Immature natural killer cell (primary cell): ENCODE data around the gene ARHGAP22. TPM values are rescaled to one million over a fixed set of nuclear protein-coding genes. Genes with fewer than 3 reads are reported as not detected.

Experiments
- DNase-seq, 3 donors: peaks; one replicate each; pipeline ENCODE4 v3.0.0; 2022; ENCODE audit warnings: mixed read lengths in 1 of 3
- H3K27ac Mint-ChIP-seq, 6 donors: one replicate each; pipeline ENCODE4 v1.8.0; 2020; ENCODE audit warnings: mixed read lengths in 6 of 6, mild to moderate bottlenecking in 5 of 6, inconsistent platforms in 4 of 6, moderate library complexity in 3 of 6
- H3K27me3 Mint-ChIP-seq, 3 donors: one replicate each; pipeline ENCODE4 v1.8.0; 2020 to 2021; ENCODE audit warnings: low read depth in 3 of 3, mild to moderate bottlenecking in 3 of 3, mixed read lengths in 3 of 3, moderate library complexity in 3 of 3, inconsistent platforms in 1 of 3
- H3K36me3 Mint-ChIP-seq, 3 donors: one replicate each; pipeline ENCODE4 v1.8.0; 2020; ENCODE audit warnings: mixed read lengths in 3 of 3, inconsistent platforms in 2 of 3, mild to moderate bottlenecking in 2 of 3
- H3K4me1 Mint-ChIP-seq, 2 donors: one replicate each; pipeline ENCODE4 v1.8.0; 2020; ENCODE audit warnings: inconsistent platforms in 2 of 2, mild to moderate bottlenecking in 2 of 2, mixed read lengths in 2 of 2, moderate library complexity in 1 of 2
- H3K4me3 Mint-ChIP-seq, 5 donors: one replicate each; pipeline ENCODE4 v1.8.0; 2020; ENCODE audit warnings: mild to moderate bottlenecking in 5 of 5, mixed read lengths in 5 of 5, inconsistent platforms in 3 of 5, moderate library complexity in 3 of 5
- H3K9me3 Mint-ChIP-seq, 6 donors: one replicate each; pipeline ENCODE4 v1.8.0; 2020; ENCODE audit warnings: mild to moderate bottlenecking in 6 of 6, mixed read lengths in 6 of 6, inconsistent platforms in 4 of 6, moderate library complexity in 3 of 6
- polyA plus RNA-seq, 3 donors: library from polyadenylated mRNA; unstranded; fragments of 300-500 nt; fragmentation: Illumina TruSeq; gene quantifications; one replicate each; pipeline ENCODE4 v1.2.3, GENCODE V29; 2021

The ARHGAP22 gene
- polyA plus RNA-seq, 3 donors from 2014 or later: not detected

- H3K4me3 Mint-ChIP-seq: no peak overlapping the region
- H3K27ac Mint-ChIP-seq: no peak overlapping the region
- peaks cover 0 to 3% of the 10 kb centered on the region in 2 donors for H3K4me1 Mint-ChIP-seq
- no peaks in the 10 kb centered on the region for H3K36me3 Mint-ChIP-seq
- DNase-seq: no peak
- H3K9me3 Mint-ChIP-seq: peaks cover 0 to 2% (median 0%) of the 10 kb centered on the region in 6 donors
- peaks cover 9 to 12% (median 10%) of the 10 kb centered on the region in 3 donors for H3K27me3 Mint-ChIP-seq
Measured at GRCh38 chr10:48525113-48525512, 79.8 kb downstream of the ARHGAP22 start.

- Mint-ChIP-seq H3K4me1 (peaks cover 10 to 11% of the 10 kb centered on the region in 2 donors), H3K27ac (no peak overlapping the region), H3K27me3 (peaks cover 13 to 16% (median 13%) of the 10 kb centered on the region in 3 donors), H3K36me3 (no peaks in the 10 kb centered on the region), H3K4me3 (no peak overlapping the region), H3K9me3 (peaks cover 0 to 2% (median 0%) of the 10 kb centered on the region in 6 donors)
- no peak for DNase-seq
Measured at GRCh38 chr10:48523820-48524758, 80.8 kb downstream of the ARHGAP22 start.

DNA sequence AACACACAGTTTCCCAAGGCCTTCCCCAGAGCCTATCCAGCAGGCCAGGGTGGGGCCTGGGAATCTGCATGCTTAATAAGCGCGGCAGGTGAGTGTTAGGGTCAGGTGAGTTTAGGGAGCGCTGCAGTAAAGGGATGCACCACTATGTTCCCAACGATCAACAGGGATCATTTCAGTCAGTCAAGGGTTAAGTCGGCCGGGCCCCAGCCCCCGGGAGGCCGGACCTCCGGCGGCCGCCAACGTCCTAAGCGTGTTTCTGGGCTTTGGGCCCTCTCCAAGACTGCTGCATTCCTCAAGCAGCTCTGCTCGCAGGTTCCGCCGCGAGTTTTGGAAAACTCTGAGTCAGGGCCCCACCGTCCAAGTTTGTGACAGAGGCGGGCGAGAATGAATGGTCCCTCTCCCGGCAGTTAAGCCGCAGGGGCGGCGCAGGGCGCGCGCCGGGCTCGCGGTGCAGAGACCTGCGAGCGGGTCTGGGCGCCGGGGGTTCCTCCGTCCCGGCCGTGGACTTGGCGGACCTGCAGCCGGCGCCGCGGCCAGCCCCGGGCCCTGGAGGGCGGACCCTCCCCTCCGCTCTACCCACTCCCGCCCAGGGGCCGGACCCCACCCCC is 81.6 kb downstream of the ARHGAP22 start:
- H3K4me3 Mint-ChIP-seq: no peak overlapping the region
- H3K36me3 Mint-ChIP-seq: no peaks in the 10 kb centered on the region
- no peak for DNase-seq
- H3K9me3 Mint-ChIP-seq: peaks cover 0 to 2% (median 0%) of the 10 kb centered on the region in 6 donors
- peaks cover 18 to 19% of the 10 kb centered on the region in 2 donors for H3K4me1 Mint-ChIP-seq
- no peak overlapping the region for H3K27ac Mint-ChIP-seq
- H3K27me3 Mint-ChIP-seq: peaks cover 13 to 16% (median 15%) of the 10 kb centered on the region in 3 donors

GRCh38 chr10:48522011-48522765 is 82.7 kb downstream of the ARHGAP22 start:
- peaks cover 21 to 26% of the 10 kb centered on the region in 2 donors for H3K4me1 Mint-ChIP-seq
- no peak for DNase-seq
- peaks cover 0 to 2% (median 0%) of the 10 kb centered on the region in 6 donors for H3K9me3 Mint-ChIP-seq
- H3K27me3 Mint-ChIP-seq: peaks cover 11 to 18% (median 15%) of the 10 kb centered on the region in 3 donors
- H3K27ac Mint-ChIP-seq: no peak overlapping the region
- H3K4me3 Mint-ChIP-seq: no peak overlapping the region
- H3K36me3 Mint-ChIP-seq: no peaks in the 10 kb centered on the region

GRCh38 chr10:48520594-48520993 is 84.3 kb downstream of the ARHGAP22 start:
- Mint-ChIP-seq H3K4me1 (peaks cover 21 to 26% of the 10 kb centered on the region in 2 donors), H3K9me3 (peaks cover 0 to 2% (median 0%) of the 10 kb centered on the region in 6 donors), H3K4me3 (peak overlapping the region in 1 of 5 donors; percentile 15), H3K27ac (no peak overlapping the region), H3K36me3 (no peaks in the 10 kb centered on the region), H3K27me3 (peaks cover 11 to 16% (median 15%) of the 10 kb centered on the region in 3 donors)
- DNase-seq: no peak

- H3K9me3 Mint-ChIP-seq: peaks cover 0 to 6% (median 3%) of the 10 kb centered on the region in 6 donors
- no peak overlapping the region for H3K4me3 Mint-ChIP-seq
- no peaks in the 10 kb centered on the region for H3K36me3 Mint-ChIP-seq
- peaks cover 11 to 18% (median 15%) of the 10 kb centered on the region in 3 donors for H3K27me3 Mint-ChIP-seq
- no peak for DNase-seq
- no peak overlapping the region for H3K27ac Mint-ChIP-seq
- H3K4me1 Mint-ChIP-seq: peaks cover 21 to 26% of the 10 kb centered on the region in 2 donors
Measured at GRCh38 chr10:48520184-48520506, 84.7 kb downstream of the ARHGAP22 start.

GRCh38 chr10:48519481-48520183 is 85.2 kb downstream of the ARHGAP22 start:
- Mint-ChIP-seq H3K4me3 (peak overlapping the region in 2 of 5 donors; percentile 20 to 69), H3K4me1 (peaks cover 21 to 26% of the 10 kb centered on the region in 2 donors), H3K36me3 (no peaks in the 10 kb centered on the region), H3K9me3 (peaks cover 3 to 11% (median 7%) of the 10 kb centered on the region in 6 donors), H3K27ac (peak overlapping the region in 1 of 6 donors; percentile 18), H3K27me3 (peaks cover 8 to 18% (median 12%) of the 10 kb centered on the region in 3 donors)
- peak; percentile 46 to 58 (median 48) for DNase-seq

DNA sequence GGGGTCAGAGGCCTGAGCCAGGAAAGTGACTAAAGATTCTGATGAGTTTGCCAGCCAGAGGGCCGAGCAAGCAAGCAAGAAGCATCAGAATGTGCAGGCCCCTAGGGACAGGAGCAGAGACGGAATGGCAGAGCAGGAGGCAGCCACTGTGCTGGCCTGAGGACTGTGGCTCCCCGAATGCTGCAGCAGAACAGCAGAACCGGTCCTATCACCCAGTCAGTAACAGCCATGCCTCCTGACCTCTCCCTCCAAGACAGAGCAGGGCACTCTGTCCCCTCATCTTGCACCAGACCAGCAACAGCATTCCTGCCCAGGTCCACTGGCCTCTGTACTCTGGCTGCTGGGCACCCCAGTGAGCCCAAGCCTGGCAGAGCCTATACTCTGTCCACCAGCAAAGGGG is 85.9 kb downstream of the ARHGAP22 start:
- peaks cover 9 to 18% (median 12%) of the 10 kb centered on the region in 3 donors for H3K27me3 Mint-ChIP-seq
- peak overlapping the region in 1 of 6 donors; percentile 31 for H3K27ac Mint-ChIP-seq
- peaks cover 21 to 26% of the 10 kb centered on the region in 2 donors for H3K4me1 Mint-ChIP-seq
- peaks cover 5 to 17% (median 9%) of the 10 kb centered on the region in 6 donors for H3K9me3 Mint-ChIP-seq
- no peaks in the 10 kb centered on the region for H3K36me3 Mint-ChIP-seq
- H3K4me3 Mint-ChIP-seq: peak overlapping the region in 2 of 5 donors; percentile 33 to 69
- no peak for DNase-seq

DNA sequence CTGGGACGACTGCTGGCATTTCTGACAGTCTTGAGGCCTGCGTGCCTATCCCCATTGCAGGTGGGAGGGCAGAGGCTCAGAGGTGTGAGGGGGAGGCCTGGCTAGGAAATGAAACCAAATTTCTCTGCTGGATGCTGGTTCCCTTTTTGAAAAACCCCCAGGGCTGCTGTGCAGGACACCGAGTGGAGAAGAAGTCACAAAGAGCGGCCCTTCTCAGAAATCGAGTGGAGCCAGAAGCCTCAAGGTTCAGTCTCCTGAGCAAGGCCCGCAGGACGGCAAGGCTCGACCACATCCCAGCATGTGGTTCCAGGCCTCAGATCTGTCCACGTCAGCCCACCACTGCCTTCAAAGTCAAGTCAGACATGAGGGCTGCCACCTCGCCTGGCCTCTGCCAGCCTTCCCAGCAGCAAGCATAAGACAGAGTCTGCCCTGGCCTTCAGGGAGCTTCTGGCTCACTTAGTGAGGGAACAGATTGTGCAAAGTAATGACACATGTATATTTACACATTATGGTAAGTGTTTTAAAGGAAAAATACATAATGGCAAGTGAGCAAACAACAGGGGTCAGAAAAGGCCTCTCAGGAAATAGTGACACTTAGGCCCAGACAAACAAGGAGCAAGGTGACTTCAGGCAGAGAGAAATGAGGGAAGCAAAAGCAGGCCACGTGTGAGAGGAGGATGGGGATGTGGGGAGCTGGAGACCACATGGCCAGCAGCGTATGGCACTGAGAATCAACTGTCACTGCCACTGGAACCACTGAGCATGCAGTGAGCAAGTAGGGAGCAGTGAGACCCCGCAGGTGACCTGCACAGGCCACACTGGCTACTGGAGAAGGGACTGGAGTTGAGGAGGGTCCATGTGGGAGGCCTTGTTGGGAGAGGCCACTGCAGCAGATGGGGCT is 86.7 kb downstream of the ARHGAP22 start:
- Mint-ChIP-seq H3K9me3 (peaks cover 6 to 21% (median 11%) of the 10 kb centered on the region in 6 donors), H3K27me3 (peaks cover 10 to 18% (median 12%) of the 10 kb centered on the region in 3 donors), H3K4me3 (peak overlapping the region; percentile 3 to 59 (median 25)), H3K27ac (no peak overlapping the region), H3K36me3 (no peaks in the 10 kb centered on the region), H3K4me1 (peaks cover 21 to 26% of the 10 kb centered on the region in 2 donors)
- peak; percentile 13 to 23 (median 22) for DNase-seq

DNA sequence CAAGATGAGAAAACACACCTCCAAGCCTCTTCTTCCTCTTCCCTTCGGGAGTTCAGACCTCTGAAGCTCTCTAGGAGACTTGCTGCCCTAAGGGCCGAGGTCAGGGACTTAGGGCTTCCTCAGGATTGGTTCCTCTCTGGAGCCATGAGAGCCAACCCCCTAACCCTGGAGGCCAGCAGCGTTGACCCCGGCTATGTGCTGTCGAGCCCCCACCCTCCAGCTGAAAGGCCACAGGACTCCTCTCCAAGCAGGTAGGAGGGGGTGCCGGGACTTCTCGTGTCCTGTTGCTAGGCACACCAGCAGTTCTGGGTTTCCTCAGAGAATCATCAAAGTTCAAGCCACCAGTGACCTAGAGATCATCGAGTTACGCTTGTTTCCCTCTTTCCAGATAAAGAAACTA is 87.4 kb downstream of the ARHGAP22 start:
- H3K4me1 Mint-ChIP-seq: peaks cover 19 to 26% of the 10 kb centered on the region in 2 donors
- no peak overlapping the region for H3K27ac Mint-ChIP-seq

GRCh38 chr10:48516911-48517310 is 88.0 kb downstream of the ARHGAP22 start:
- Mint-ChIP-seq H3K27ac (no peak overlapping the region), H3K4me3 (no peak overlapping the region)

More for the DNA sequence above, 87.4 kb downstream of the ARHGAP22 start:
- H3K9me3 Mint-ChIP-seq: peaks cover 7 to 21% (median 12%) of the 10 kb centered on the region in 6 donors
- DNase-seq: no peak
- H3K4me3 Mint-ChIP-seq: no peak overlapping the region
- peaks cover 10 to 16% (median 11%) of the 10 kb centered on the region in 3 donors for H3K27me3 Mint-ChIP-seq
- H3K36me3 Mint-ChIP-seq: no peaks in the 10 kb centered on the region

DNA sequence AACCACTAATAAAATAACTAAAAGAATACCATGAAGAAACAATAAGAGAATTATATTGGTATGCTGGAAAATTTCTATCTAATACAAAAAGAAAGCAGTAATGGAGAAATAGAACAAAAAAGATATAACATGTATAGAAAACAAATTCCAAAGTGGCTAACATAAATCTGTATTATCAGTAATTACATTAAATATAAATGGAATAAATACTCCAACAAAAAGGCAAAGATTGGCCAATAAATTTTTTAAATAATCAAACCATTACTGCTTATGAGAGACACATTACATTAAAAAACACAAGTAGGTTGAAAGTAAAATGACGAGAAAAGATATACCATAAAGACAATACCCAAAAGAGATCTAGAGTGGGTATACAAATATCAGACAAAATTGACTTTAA is 90.0 kb downstream of the ARHGAP22 start:
- H3K4me1 Mint-ChIP-seq: peaks cover 18 to 24% of the 10 kb centered on the region in 2 donors
- H3K9me3 Mint-ChIP-seq: peaks cover 9 to 21% (median 12%) of the 10 kb centered on the region in 6 donors
- DNase-seq: no peak
- no peak overlapping the region for H3K27ac Mint-ChIP-seq
- H3K4me3 Mint-ChIP-seq: no peak overlapping the region
- peaks cover 4 to 8% (median 7%) of the 10 kb centered on the region in 3 donors for H3K27me3 Mint-ChIP-seq
- no peaks in the 10 kb centered on the region for H3K36me3 Mint-ChIP-seq

More at GRCh38 chr10:48516911-48517310, 88.0 kb downstream of the ARHGAP22 start:
- Mint-ChIP-seq H3K9me3 (peaks cover 9 to 21% (median 12%) of the 10 kb centered on the region in 6 donors), H3K36me3 (no peaks in the 10 kb centered on the region), H3K4me1 (peaks cover 19 to 26% of the 10 kb centered on the region in 2 donors), H3K27me3 (peaks cover 8 to 14% (median 10%) of the 10 kb centered on the region in 3 donors)
- no peak for DNase-seq
